SK-N-SH (cell line): ENCODE data around the gene SMC1B. TPM values are rescaled to one million over a fixed set of nuclear protein-coding genes. Genes with fewer than 3 reads are reported as not detected.

Source experiments
- CTCF ChIA-PET: fragments of 300-600, 350-600 bp; formaldehyde crosslinking; extraction: SDS; loops from one replicate; lab custom pipeline; 2021; lab: Yijun Ruan, JAX
- POLR2A ChIA-PET: fragments of 350-600 bp; sonication (Branson Sonifier 250); formaldehyde crosslinking; extraction: SDS; loops from one replicate; lab custom pipeline; 2020; ENCODE audit warnings: antibody characterized with exemption, inconsistent platforms; lab: Yijun Ruan, JAX
- DNase-seq: peaks from one replicate; pipeline ENCODE4 v3.0.0; 2012
- H2AFZ ChIP-seq: fragments of 200-600 bp; sonication (generic); 2 replicates; pipeline ENCODE4 v1.8.1; 2016; ENCODE audit warnings: antibody characterized with exemption, mild to moderate bottlenecking, low read depth
- H3F3A ChIP-seq: fragments of 200-600 bp; sonication (generic); replicated peaks from 2 replicates; pipeline ENCODE3; 2016; ENCODE audit warnings: antibody characterized with exemption, mild to moderate bottlenecking; ENCODE audit not compliant: insufficient read depth
- H3K27ac ChIP-seq, 2 experiments: fragments of 200-500 bp in 1 of 2; fragments of 200-600 bp in 1 of 2; sonication (Bioruptor generic) in 1 of 2; sonication (generic), shearing (Covaris generic) in 1 of 2; 2 replicates each; pipeline versions ENCODE4 v1.5.1 to v1.6.1; 2014 to 2016; ENCODE audit warnings: low read depth in 2 of 2, inconsistent platforms in 1 of 2, low read length in 1 of 2, mild to moderate bottlenecking in 1 of 2, mixed read lengths in 1 of 2
- H3K27me3 ChIP-seq: fragments of 200-600 bp; sonication (generic), shearing (Covaris generic); 2 replicates; pipeline ENCODE4 v1.6.1; 2016; ENCODE audit warnings: mixed run types; ENCODE audit not compliant: insufficient read depth
- H3K36me3 ChIP-seq, 2 experiments: fragments of 200-500 bp in 1 of 2; fragments of 200-600 bp in 1 of 2; sonication (Bioruptor generic) in 1 of 2; sonication (generic) in 1 of 2; replicated peaks in 1 of 2; 2 replicates each; pipeline versions ENCODE3 to v1.5.1; 2014 to 2016; ENCODE audit warnings: low read length in 1 of 2, mild to moderate bottlenecking in 1 of 2; ENCODE audit not compliant: insufficient read depth in 2 of 2, control insufficient read depth in 1 of 2
- H3K4me1 ChIP-seq, 2 experiments: fragments of 200-500 bp in 1 of 2; fragments of 200-600 bp in 1 of 2; sonication (Bioruptor generic) in 1 of 2; sonication (generic), shearing (Covaris generic) in 1 of 2; 2 replicates each; pipeline versions ENCODE4 v1.5.1 to v1.6.1; 2014 to 2016; ENCODE audit warnings: low read depth in 1 of 2, low read length in 1 of 2, mixed run types in 1 of 2; ENCODE audit not compliant: insufficient read depth in 2 of 2, control insufficient read depth in 1 of 2
- H3K4me2 ChIP-seq: fragments of 200-600 bp; sonication (generic), shearing (Covaris generic); 2 replicates; pipeline ENCODE4 v1.6.1; 2017; ENCODE audit warnings: mixed run types
- H3K4me3 ChIP-seq, 2 experiments: fragments of 200-500 bp in 1 of 2; fragments of 200-600 bp in 1 of 2; sonication (Bioruptor generic) in 1 of 2; sonication (generic), shearing (Covaris generic) in 1 of 2; 2 replicates each; pipeline versions ENCODE4 v1.5.1 to v1.8.1; 2014 to 2016; ENCODE audit warnings: low read depth in 2 of 2, inconsistent platforms in 1 of 2, low read length in 1 of 2, mild to moderate bottlenecking in 1 of 2, mixed read lengths in 1 of 2, moderate library complexity in 1 of 2
- H3K79me2 ChIP-seq: fragments of 200-600 bp; sonication (generic); 2 replicates; pipeline ENCODE4 v1.8.1; 2017; ENCODE audit warnings: mild to moderate bottlenecking; ENCODE audit not compliant: insufficient read depth
- H3K9ac ChIP-seq: fragments of 200-600 bp; sonication (generic); 2 replicates; pipeline ENCODE4 v1.6.1; 2017; ENCODE audit warnings: mixed run types
- H3K9me2 ChIP-seq: fragments of 200-600 bp; sonication (generic); 2 replicates; pipeline ENCODE4 v1.6.1; 2017; ENCODE audit warnings: mixed run types
- H3K9me3 ChIP-seq: fragments of 200-600 bp; sonication (generic); 2 replicates; pipeline ENCODE4 v1.6.1; 2017; ENCODE audit warnings: mixed run types, mild to moderate bottlenecking, moderate library complexity
- H4K20me1 ChIP-seq: fragments of 200-600 bp; sonication (generic); 2 replicates; pipeline ENCODE4 v1.6.1; 2017; ENCODE audit warnings: mild to moderate bottlenecking, mixed run types; ENCODE audit not compliant: insufficient read depth
- FOXM1 ChIP-seq: IDR thresholded peaks from 2 replicates; pipeline ENCODE4 v1.4.0; 2012; ENCODE audit warnings: low read depth, mild to moderate bottlenecking
- RAD21 ChIP-seq: IDR thresholded peaks from 2 replicates; pipeline ENCODE4 v1.6.1; 2012; ENCODE audit warnings: mild to moderate bottlenecking, low read length
- RCOR1 ChIP-seq: fragments of 150-350 bp; IDR thresholded peaks from 2 replicates; pipeline ENCODE4 v1.6.1; 2017; ENCODE audit warnings: antibody characterized with exemption, low read length
- RFX5 ChIP-seq: IDR thresholded peaks from 2 replicates; pipeline ENCODE4 v1.6.1; 2012; ENCODE audit warnings: mild to moderate bottlenecking, improper control_type of control experiment, low read length
- SIN3A ChIP-seq: IDR thresholded peaks from 2 replicates; pipeline ENCODE4 v1.6.1; 2012; ENCODE audit warnings: low read depth, mild to moderate bottlenecking, low read length, moderate library complexity, borderline replicate concordance
- TEAD4 ChIP-seq: IDR thresholded peaks from 2 replicates; pipeline ENCODE4 v1.4.0; 2012; ENCODE audit warnings: mild to moderate bottlenecking, borderline replicate concordance; ENCODE audit not compliant: insufficient read depth
- USF1 ChIP-seq: IDR thresholded peaks from 2 replicates; pipeline ENCODE4 v1.4.0; 2012; ENCODE audit warnings: low read depth, borderline replicate concordance
- WGBS: methylation state at CpG from one replicate; pipeline ENCODE4 v1.1.6; 2017; ENCODE audit warnings: low lambda C conversion rate; 5-methylcytosine and 5-hydroxymethylcytosine counted together
- polyA plus RNA-seq, 3 experiments: library from polyadenylated mRNA; depleted of rRNA; stranded (reverse); fragments of >200 nt; gene quantifications; 2 replicates each; pipeline ENCODE4 v1.2.3, GENCODE V29; 2012
- TF ChIP-seq, protein P1 (sequence below): IDR thresholded peaks from 2 replicates; pipeline ENCODE4 v1.4.0; 2012; ENCODE audit warnings: low read depth, borderline replicate concordance
- TF ChIP-seq, protein P2 (sequence below): fragments of 150-350 bp; IDR thresholded peaks from 2 replicates; pipeline ENCODE4 v1.6.1; 2016; ENCODE audit warnings: mild to moderate bottlenecking, low read depth, low read length
- TF ChIP-seq, protein P3 (sequence below): fragments of 150-350 bp; IDR thresholded peaks from 2 replicates; pipeline ENCODE4 v1.6.1; 2017; ENCODE audit warnings: antibody characterized with exemption, low read length, low read depth, borderline replicate concordance

The SMC1B gene
- polyA plus RNA-seq, 1 of the 3 experiments (the other 2 are of a cell fraction), result not detected

DNA sequence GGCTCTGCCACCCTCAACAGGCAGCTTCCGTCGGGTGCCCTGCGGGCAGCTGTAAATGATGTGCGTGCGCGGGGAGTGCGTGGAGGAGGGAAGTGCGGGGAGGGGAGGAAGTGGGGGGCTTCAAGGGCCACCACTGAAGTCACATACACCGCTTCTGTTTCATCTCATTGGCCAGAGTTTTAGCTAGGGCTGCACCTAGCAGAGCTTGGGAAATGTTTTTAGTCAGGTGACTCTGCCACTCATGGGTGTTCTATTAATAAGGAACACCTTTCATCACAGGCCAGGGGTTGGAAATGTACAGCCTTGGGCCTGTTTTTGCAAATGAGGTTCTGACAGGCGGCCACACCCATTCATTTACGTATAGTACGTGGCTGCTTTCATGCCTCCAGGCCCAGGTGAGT lies 89.1 kb downstream of the SMC1B start:
- WGBS, result 97% methylated on average over 12 of the region's 12 CpGs
- DNase-seq, result no peak
- TF ChIP-seq, protein P1, sequence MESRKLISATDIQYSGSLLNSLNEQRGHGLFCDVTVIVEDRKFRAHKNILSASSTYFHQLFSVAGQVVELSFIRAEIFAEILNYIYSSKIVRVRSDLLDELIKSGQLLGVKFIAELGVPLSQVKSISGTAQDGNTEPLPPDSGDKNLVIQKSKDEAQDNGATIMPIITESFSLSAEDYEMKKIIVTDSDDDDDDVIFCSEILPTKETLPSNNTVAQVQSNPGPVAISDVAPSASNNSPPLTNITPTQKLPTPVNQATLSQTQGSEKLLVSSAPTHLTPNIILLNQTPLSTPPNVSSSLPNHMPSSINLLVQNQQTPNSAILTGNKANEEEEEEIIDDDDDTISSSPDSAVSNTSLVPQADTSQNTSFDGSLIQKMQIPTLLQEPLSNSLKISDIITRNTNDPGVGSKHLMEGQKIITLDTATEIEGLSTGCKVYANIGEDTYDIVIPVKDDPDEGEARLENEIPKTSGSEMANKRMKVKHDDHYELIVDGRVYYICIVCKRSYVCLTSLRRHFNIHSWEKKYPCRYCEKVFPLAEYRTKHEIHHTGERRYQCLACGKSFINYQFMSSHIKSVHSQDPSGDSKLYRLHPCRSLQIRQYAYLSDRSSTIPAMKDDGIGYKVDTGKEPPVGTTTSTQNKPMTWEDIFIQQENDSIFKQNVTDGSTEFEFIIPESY, result no peak
- TF ChIP-seq SIN3A (no peak), USF1 (no peak), RCOR1 (no peak), FOXM1 (no peak), RAD21 (no peak), RFX5 (no peak)
- TF ChIP-seq, all 33 proteins: peak for 0
- H4K20me1 ChIP-seq, result no peaks in the 10 kb centered on the region
- no peak overlapping the region for H3K9ac ChIP-seq
- H3K36me3 ChIP-seq, result peaks cover 6 to 17% of the 10 kb centered on the region in 2 experiments
- no peak overlapping the region for H3K4me2 ChIP-seq
- no peaks in the 10 kb centered on the region for H3K9me3 ChIP-seq
- no peaks in the 10 kb centered on the region for H3K9me2 ChIP-seq
- no peak overlapping the region for H2AFZ ChIP-seq
- ChIA-PET POLR2A (interaction anchor here (1.0 kb wide), 1 partner anchor 10 kb away, joined by 3 read pairs; no protein-coding TSS in a partner anchor), CTCF (interaction anchor here (1.6 to 1.9 kb wide), 2 partner anchors 12 to 229 kb away, joined by 3 to 7 read pairs; no protein-coding TSS in a partner anchor)
- peaks cover 25% of the 10 kb centered on the region for H3K79me2 ChIP-seq
- H3F3A ChIP-seq, result peaks cover 3% of the 10 kb centered on the region
- H3K27ac ChIP-seq, result no peak overlapping the region
- H3K27me3 ChIP-seq, result no peaks in the 10 kb centered on the region
- peaks cover 2 to 32% of the 10 kb centered on the region in 2 experiments for H3K4me1 ChIP-seq
- H3K4me3 ChIP-seq, result no peak overlapping the region

DNA sequence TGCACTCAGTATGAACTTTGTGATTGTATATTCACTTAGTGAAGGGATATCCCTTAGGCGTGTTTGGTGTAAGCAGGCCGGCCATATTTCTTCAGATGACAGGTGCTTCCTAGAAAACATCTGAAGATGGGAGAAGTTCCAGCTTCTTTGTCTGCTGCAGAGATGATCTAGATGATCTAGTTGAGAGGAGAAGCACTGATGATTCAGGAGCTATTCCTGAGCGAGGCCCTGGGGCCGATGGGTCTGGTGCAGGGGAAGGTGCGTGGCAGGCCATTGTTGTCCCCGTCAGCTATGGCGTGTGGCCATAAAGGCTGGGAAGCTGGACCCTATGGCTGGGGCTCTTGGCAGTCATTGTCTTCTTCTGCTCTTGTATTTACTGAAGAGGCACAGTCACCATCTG lies 89.7 kb downstream of the SMC1B start:
- CTCF ChIA-PET, result interaction anchor here (0.6 to 1.9 kb wide), 4 partner anchors 11 to 230 kb away, joined by 3 to 7 read pairs (median 3); no protein-coding TSS in a partner anchor
- Histone ChIP-seq H3F3A (peaks cover 3% of the 10 kb centered on the region), H3K27ac (no peak overlapping the region), H4K20me1 (no peaks in the 10 kb centered on the region), H3K79me2 (peaks cover 31% of the 10 kb centered on the region), H3K4me2 (no peak overlapping the region), H2AFZ (no peak overlapping the region), H3K4me1 (peaks cover 8 to 33% of the 10 kb centered on the region in 2 experiments)
- POLR2A ChIA-PET, result interaction anchor here (1.0 kb wide), 1 partner anchor 9 kb away, joined by 3 read pairs; no protein-coding TSS in a partner anchor
- no peak for DNase-seq
- 85% methylated on average over 7 of the region's 7 CpGs for WGBS
- TF ChIP-seq TEAD4, result no peak
- TF ChIP-seq, protein P2, sequence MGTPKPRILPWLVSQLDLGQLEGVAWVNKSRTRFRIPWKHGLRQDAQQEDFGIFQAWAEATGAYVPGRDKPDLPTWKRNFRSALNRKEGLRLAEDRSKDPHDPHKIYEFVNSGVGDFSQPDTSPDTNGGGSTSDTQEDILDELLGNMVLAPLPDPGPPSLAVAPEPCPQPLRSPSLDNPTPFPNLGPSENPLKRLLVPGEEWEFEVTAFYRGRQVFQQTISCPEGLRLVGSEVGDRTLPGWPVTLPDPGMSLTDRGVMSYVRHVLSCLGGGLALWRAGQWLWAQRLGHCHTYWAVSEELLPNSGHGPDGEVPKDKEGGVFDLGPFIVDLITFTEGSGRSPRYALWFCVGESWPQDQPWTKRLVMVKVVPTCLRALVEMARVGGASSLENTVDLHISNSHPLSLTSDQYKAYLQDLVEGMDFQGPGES, result no peak
- TF ChIP-seq, protein P3, sequence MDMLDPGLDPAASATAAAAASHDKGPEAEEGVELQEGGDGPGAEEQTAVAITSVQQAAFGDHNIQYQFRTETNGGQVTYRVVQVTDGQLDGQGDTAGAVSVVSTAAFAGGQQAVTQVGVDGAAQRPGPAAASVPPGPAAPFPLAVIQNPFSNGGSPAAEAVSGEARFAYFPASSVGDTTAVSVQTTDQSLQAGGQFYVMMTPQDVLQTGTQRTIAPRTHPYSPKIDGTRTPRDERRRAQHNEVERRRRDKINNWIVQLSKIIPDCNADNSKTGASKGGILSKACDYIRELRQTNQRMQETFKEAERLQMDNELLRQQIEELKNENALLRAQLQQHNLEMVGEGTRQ, result no peak
- TF ChIP-seq, all 33 proteins: peak for 0
- Histone ChIP-seq H3K36me3 (peaks cover 6 to 17% of the 10 kb centered on the region in 2 experiments), H3K9me2 (no peaks in the 10 kb centered on the region), H3K4me3 (no peak overlapping the region), H3K9me3 (no peaks in the 10 kb centered on the region), H3K9ac (no peak overlapping the region), H3K27me3 (no peaks in the 10 kb centered on the region)
